WTC11 (cell line): Measurements from ENCODE around the gene LEFTY1. TPM values are rescaled to one million over a fixed set of nuclear protein-coding genes. Genes with fewer than 3 reads are reported as not detected.
A peak's percentile ranks its signal among the peaks of the same experiment; 100 is the strongest.

Source experiments
- ATAC-seq: fragments of 200-7000 bp; cut with Tn5 transposase; 2 replicates; pipeline ENCODE4 v1.10.0; 2021; ENCODE audit warnings: mild to moderate bottlenecking, moderate library complexity
- CTCF ChIA-PET: fragments of 300-600 bp; sonication (Branson Sonifier 250); formaldehyde crosslinking; loops from one replicate; lab custom pipeline; 2021; ENCODE audit warnings: antibody characterized with exemption; lab: Charles Lee
- POLR2A ChIA-PET: fragments of 350-600 bp; sonication (Branson Sonifier 250); formaldehyde crosslinking; loops from one replicate; lab custom pipeline; 2021; ENCODE audit warnings: antibody characterized with exemption; lab: Charles Lee
- DNase-seq: peaks from one replicate; pipeline ENCODE4 v3.0.0; 2021; ENCODE audit warnings: low spot score
- H3K27ac Mint-ChIP-seq: 2 replicates; pipeline ENCODE4 v1.8.0; 2021; ENCODE audit warnings: mixed read lengths
- H3K27me3 Mint-ChIP-seq: 2 replicates; pipeline ENCODE4 v1.8.0; 2021; ENCODE audit warnings: low read depth, mild to moderate bottlenecking, moderate library complexity, mixed read lengths
- H3K36me3 Mint-ChIP-seq: 2 replicates; pipeline ENCODE4 v1.8.0; 2021; ENCODE audit warnings: mixed read lengths
- H3K4me1 Mint-ChIP-seq: 2 replicates; pipeline ENCODE4 v1.8.0; 2022; ENCODE audit warnings: mixed read lengths
- H3K4me3 Mint-ChIP-seq: 2 replicates; pipeline ENCODE4 v1.8.0; 2021; ENCODE audit warnings: mild to moderate bottlenecking, moderate library complexity, mixed read lengths
- H3K9me3 Mint-ChIP-seq: 2 replicates; pipeline ENCODE4 v1.8.0; 2021; ENCODE audit warnings: mixed read lengths
- ELF4 ChIP-seq: sonication (generic); formaldehyde crosslinking; IDR thresholded peaks from 2 replicates; pipeline ENCODE4 v1.8.1; 2022; ENCODE audit warnings: low read depth, mild to moderate bottlenecking, moderate library complexity, missing genetic modification reagents
- FOXP1 ChIP-seq: sonication (generic); formaldehyde crosslinking; IDR thresholded peaks from 2 replicates; pipeline ENCODE4 v1.8.0; 2022; ENCODE audit warnings: missing genetic modification reagents, mild to moderate bottlenecking, moderate library complexity, borderline replicate concordance
- GABPB1 ChIP-seq: sonication (generic); formaldehyde crosslinking; IDR thresholded peaks from 2 replicates; pipeline ENCODE4 v1.8.1; 2023; ENCODE audit warnings: mild to moderate bottlenecking, missing genetic modification reagents
- HMGA2 ChIP-seq: fragments of 250-450 bp; sonication (Bioruptor Pico); IDR thresholded peaks from 2 replicates; pipeline ENCODE4 v1.4.0; 2021; ENCODE audit warnings: mild to moderate bottlenecking, moderate library complexity
- IRF2 ChIP-seq: sonication (generic); formaldehyde crosslinking; IDR thresholded peaks from 2 replicates; pipeline ENCODE4 v1.8.0; 2022; ENCODE audit warnings: low read depth, missing genetic modification reagents, borderline replicate concordance
- JAZF1 ChIP-seq: fragments of 250-450 bp; sonication (Bioruptor Pico); IDR thresholded peaks from 2 replicates; pipeline ENCODE4 v1.9.0; 2021; ENCODE audit warnings: moderate library complexity, mild to moderate bottlenecking, inconsistent platforms
- NR3C1 ChIP-seq: sonication (generic); formaldehyde crosslinking; conservative IDR thresholded peaks from 2 replicates; pipeline ENCODE4 v1.8.1; 2023; ENCODE audit warnings: low read depth, mild to moderate bottlenecking, missing genetic modification reagents
- RELA ChIP-seq: sonication (generic); formaldehyde crosslinking; IDR thresholded peaks from 2 replicates; pipeline ENCODE4 v1.8.1; 2022; ENCODE audit warnings: missing genetic modification reagents, mild to moderate bottlenecking, borderline replicate concordance
- RORB ChIP-seq: fragments of 250-450 bp; sonication (Bioruptor Pico); IDR thresholded peaks from 2 replicates; pipeline ENCODE4 v1.9.0; 2021; ENCODE audit warnings: mild to moderate bottlenecking
- SMAD4 ChIP-seq: sonication (generic); formaldehyde crosslinking; IDR thresholded peaks from 2 replicates; pipeline ENCODE4 v1.8.0; 2022; ENCODE audit warnings: mild to moderate bottlenecking, missing genetic modification reagents
- ZNF121 ChIP-seq: sonication (generic); formaldehyde crosslinking; IDR thresholded peaks from 2 replicates; pipeline ENCODE4 v1.8.0; 2023; ENCODE audit warnings: missing genetic modification reagents
- ZNF396 ChIP-seq: fragments of 250-450 bp; sonication (Bioruptor Pico); IDR thresholded peaks from 2 replicates; pipeline ENCODE4 v1.8.0; 2021; ENCODE audit warnings: mild to moderate bottlenecking, moderate library complexity, borderline replicate concordance
- ZNF423 ChIP-seq: fragments of 250-450 bp; sonication (Bioruptor Pico); IDR thresholded peaks from 2 replicates; pipeline ENCODE4 v2.1.2; 2022; ENCODE audit warnings: mild to moderate bottlenecking, moderate library complexity
- total RNA-seq: library from RNA; stranded (reverse); gene quantifications from 3 replicates; pipeline ENCODE4 v1.2.3, GENCODE V29; 2021
- TF ChIP-seq, protein P1 (sequence below): sonication (generic); formaldehyde crosslinking; IDR thresholded peaks from 2 replicates; pipeline ENCODE4 v1.8.0; 2022; ENCODE audit warnings: mild to moderate bottlenecking, missing genetic modification reagents
- TF ChIP-seq, protein P2 (sequence below): sonication (generic); formaldehyde crosslinking; IDR thresholded peaks from 2 replicates; pipeline ENCODE4 v1.8.1; 2023; ENCODE audit warnings: mild to moderate bottlenecking, missing genetic modification reagents, borderline replicate concordance
- TF ChIP-seq, protein P3 (sequence below): sonication (generic); formaldehyde crosslinking; IDR thresholded peaks from 2 replicates; pipeline ENCODE4 v1.8.0; 2023; ENCODE audit warnings: missing genetic modification reagents, mild to moderate bottlenecking, borderline replicate concordance
- TF ChIP-seq, protein P4 (sequence below): sonication (generic); formaldehyde crosslinking; IDR thresholded peaks from 2 replicates; pipeline ENCODE4 v1.8.1; 2023; ENCODE audit warnings: mild to moderate bottlenecking, missing genetic modification reagents

LEFTY1 gene
- total RNA-seq, 1 experiment from 2014 or later, result 52.9 TPM

DNA sequence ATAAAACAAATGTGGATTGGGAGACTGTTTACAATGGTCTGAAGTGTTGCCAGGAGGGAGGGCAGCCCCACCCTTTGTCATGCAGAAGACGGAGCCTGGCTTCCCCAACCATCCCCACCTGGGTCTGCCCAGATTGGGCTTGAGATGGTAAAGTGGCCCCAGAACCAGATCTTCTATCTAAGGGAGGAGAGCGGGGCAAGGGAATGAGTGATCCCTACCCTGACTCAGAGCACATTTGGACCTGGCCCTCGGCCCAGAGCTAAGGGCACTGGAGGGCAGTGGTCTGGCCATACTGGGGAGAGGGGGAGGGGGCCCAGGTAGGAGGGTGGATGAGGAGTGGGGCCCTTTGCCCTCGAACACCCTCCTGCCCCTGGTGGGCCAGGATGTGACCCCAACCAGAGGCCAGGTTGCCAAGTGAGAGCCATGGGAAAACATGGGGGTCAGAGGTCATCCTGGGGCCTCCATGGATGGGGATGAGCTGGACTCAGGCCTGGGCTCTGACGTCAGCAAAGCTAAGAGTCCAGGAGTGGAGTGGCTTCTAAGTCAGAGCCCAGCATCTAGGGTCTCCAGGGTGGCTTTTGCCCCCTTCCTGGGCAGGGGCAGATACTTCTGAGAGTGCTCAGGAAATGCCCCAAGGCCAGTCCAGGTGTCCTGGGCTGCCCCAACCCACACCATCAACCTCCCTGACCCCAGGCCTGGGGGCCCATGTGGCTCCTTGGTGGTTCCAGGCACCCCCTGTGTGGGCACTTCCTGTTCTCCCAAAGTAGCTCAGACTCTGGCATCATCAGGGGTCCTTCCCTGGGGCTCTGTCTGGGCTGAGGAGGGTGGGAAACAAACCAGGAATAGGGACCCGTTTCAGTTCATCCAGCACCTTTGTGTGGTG lies 1.6 kb upstream of the LEFTY1 start:
- no peaks in the 10 kb centered on the region; the same call in 1 of the 2 replicates for H3K27me3 Mint-ChIP-seq
- no peak for TF ChIP-seq RELA (CRISPR knock-in tag)
- TF ChIP-seq JAZF1 (CRISPR knock-in tag), result no peak
- 0 out of 2 replicates have a peak, but pooled peaks have one; percentile 30 for TF ChIP-seq SMAD4 (CRISPR knock-in tag)
- peak; percentile 68; the same call in 1 of the 2 replicates for TF ChIP-seq ZNF121 (CRISPR knock-in tag)
- TF ChIP-seq, protein P1, sequence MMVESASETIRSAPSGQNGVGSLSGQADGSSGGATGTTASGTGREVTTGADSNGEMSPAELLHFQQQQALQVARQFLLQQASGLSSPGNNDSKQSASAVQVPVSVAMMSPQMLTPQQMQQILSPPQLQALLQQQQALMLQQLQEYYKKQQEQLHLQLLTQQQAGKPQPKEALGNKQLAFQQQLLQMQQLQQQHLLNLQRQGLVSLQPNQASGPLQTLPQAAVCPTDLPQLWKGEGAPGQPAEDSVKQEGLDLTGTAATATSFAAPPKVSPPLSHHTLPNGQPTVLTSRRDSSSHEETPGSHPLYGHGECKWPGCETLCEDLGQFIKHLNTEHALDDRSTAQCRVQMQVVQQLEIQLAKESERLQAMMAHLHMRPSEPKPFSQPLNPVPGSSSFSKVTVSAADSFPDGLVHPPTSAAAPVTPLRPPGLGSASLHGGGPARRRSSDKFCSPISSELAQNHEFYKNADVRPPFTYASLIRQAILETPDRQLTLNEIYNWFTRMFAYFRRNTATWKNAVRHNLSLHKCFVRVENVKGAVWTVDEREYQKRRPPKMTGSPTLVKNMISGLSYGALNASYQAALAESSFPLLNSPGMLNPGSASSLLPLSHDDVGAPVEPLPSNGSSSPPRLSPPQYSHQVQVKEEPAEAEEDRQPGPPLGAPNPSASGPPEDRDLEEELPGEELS (CRISPR knock-in tag), result peak; percentile 84; the same call in 1 of the 2 replicates
- ChIA-PET CTCF (interaction anchor here (0.9 to 4.3 kb wide), 8 partner anchors 8 to 416 kb away, joined by 3 to 21 read pairs (median 12); partner anchors contain the start of genes PYCR2 and TMEM63A), POLR2A (interaction anchor here (0.8 to 1.5 kb wide), 4 partner anchors 8 to 112 kb away, joined by 3 read pairs; no protein-coding TSS in a partner anchor)
- no peaks in the 10 kb centered on the region for H3K9me3 Mint-ChIP-seq
- ATAC-seq, result peak; percentile 58
- peak overlapping the region; percentile 29; the same call in 1 of the 2 replicates for H3K4me3 Mint-ChIP-seq
- peaks cover 42% of the 10 kb centered on the region for H3K4me1 Mint-ChIP-seq
- H3K36me3 Mint-ChIP-seq, result 0 out of 2 replicates have a peak, but pooled peaks cover 4% of the 10 kb centered on the region
- H3K27ac Mint-ChIP-seq, result peak overlapping the region; percentile 78
- peak; percentile 68 for DNase-seq

DNA sequence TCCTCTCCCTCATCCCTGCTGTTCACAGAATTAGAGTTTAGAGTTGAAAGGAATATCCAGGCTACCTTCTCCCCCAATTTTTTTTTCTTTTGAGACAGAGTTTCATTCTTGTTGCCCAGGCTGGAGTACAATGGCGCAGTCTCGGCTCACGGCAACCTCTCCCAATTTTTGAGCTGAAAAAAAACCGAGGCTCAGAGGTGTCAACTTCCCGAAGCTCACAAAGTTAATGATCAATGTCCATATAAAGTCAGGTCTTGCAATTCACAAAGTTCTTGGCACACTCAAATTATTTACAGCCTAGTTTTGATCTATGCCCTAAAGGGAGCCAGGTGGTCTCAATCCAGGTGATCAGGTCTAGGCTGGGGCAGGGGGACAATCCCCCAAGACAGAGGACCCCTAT lies 797 bp upstream of the LEFTY1 start:
- no peak for ATAC-seq
- CTCF ChIA-PET, result interaction anchor here (0.9 to 4.3 kb wide), 10 partner anchors 7 to 415 kb away, joined by 3 to 21 read pairs (median 9); partner anchors contain the start of genes PYCR2 and TMEM63A
- Mint-ChIP-seq H3K36me3 (0 out of 2 replicates have a peak, but pooled peaks cover 4% of the 10 kb centered on the region), H3K27me3 (no peaks in the 10 kb centered on the region; the same call in 1 of the 2 replicates), H3K4me3 (peak overlapping the region; percentile 21; the same call in 1 of the 2 replicates), H3K27ac (peak overlapping the region; percentile 78), H3K4me1 (peaks cover 42% of the 10 kb centered on the region), H3K9me3 (no peaks in the 10 kb centered on the region)
- DNase-seq, result no peak
- POLR2A ChIA-PET, result interaction anchor here (0.6 to 1.5 kb wide), 6 partner anchors 9 to 111 kb away, joined by 3 read pairs; no protein-coding TSS in a partner anchor
- TF ChIP-seq IRF2, result no peak
- TF ChIP-seq, protein P2, sequence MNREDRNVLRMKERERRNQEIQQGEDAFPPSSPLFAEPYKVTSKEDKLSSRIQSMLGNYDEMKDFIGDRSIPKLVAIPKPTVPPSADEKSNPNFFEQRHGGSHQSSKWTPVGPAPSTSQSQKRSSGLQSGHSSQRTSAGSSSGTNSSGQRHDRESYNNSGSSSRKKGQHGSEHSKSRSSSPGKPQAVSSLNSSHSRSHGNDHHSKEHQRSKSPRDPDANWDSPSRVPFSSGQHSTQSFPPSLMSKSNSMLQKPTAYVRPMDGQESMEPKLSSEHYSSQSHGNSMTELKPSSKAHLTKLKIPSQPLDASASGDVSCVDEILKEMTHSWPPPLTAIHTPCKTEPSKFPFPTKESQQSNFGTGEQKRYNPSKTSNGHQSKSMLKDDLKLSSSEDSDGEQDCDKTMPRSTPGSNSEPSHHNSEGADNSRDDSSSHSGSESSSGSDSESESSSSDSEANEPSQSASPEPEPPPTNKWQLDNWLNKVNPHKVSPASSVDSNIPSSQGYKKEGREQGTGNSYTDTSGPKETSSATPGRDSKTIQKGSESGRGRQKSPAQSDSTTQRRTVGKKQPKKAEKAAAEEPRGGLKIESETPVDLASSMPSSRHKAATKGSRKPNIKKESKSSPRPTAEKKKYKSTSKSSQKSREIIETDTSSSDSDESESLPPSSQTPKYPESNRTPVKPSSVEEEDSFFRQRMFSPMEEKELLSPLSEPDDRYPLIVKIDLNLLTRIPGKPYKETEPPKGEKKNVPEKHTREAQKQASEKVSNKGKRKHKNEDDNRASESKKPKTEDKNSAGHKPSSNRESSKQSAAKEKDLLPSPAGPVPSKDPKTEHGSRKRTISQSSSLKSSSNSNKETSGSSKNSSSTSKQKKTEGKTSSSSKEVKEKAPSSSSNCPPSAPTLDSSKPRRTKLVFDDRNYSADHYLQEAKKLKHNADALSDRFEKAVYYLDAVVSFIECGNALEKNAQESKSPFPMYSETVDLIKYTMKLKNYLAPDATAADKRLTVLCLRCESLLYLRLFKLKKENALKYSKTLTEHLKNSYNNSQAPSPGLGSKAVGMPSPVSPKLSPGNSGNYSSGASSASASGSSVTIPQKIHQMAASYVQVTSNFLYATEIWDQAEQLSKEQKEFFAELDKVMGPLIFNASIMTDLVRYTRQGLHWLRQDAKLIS (CRISPR knock-in tag), result no peak
- no peak for TF ChIP-seq FOXP1 (CRISPR knock-in tag)
- no peak for TF ChIP-seq GABPB1 (CRISPR knock-in tag)
- no peak for TF ChIP-seq RORB
- no peak for TF ChIP-seq HMGA2 (CRISPR knock-in tag)
- no peak for TF ChIP-seq NR3C1 (CRISPR knock-in tag)
- no peak for TF ChIP-seq ELF4 (CRISPR knock-in tag)
- TF ChIP-seq ZNF423 (CRISPR knock-in tag), result no peak
- TF ChIP-seq, protein P3, sequence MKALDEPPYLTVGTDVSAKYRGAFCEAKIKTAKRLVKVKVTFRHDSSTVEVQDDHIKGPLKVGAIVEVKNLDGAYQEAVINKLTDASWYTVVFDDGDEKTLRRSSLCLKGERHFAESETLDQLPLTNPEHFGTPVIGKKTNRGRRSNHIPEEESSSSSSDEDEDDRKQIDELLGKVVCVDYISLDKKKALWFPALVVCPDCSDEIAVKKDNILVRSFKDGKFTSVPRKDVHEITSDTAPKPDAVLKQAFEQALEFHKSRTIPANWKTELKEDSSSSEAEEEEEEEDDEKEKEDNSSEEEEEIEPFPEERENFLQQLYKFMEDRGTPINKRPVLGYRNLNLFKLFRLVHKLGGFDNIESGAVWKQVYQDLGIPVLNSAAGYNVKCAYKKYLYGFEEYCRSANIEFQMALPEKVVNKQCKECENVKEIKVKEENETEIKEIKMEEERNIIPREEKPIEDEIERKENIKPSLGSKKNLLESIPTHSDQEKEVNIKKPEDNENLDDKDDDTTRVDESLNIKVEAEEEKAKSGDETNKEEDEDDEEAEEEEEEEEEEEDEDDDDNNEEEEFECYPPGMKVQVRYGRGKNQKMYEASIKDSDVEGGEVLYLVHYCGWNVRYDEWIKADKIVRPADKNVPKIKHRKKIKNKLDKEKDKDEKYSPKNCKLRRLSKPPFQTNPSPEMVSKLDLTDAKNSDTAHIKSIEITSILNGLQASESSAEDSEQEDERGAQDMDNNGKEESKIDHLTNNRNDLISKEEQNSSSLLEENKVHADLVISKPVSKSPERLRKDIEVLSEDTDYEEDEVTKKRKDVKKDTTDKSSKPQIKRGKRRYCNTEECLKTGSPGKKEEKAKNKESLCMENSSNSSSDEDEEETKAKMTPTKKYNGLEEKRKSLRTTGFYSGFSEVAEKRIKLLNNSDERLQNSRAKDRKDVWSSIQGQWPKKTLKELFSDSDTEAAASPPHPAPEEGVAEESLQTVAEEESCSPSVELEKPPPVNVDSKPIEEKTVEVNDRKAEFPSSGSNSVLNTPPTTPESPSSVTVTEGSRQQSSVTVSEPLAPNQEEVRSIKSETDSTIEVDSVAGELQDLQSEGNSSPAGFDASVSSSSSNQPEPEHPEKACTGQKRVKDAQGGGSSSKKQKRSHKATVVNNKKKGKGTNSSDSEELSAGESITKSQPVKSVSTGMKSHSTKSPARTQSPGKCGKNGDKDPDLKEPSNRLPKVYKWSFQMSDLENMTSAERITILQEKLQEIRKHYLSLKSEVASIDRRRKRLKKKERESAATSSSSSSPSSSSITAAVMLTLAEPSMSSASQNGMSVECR (CRISPR knock-in tag), result no peak
- TF ChIP-seq ZNF396 (CRISPR knock-in tag), result no peak
- TF ChIP-seq, protein P4, sequence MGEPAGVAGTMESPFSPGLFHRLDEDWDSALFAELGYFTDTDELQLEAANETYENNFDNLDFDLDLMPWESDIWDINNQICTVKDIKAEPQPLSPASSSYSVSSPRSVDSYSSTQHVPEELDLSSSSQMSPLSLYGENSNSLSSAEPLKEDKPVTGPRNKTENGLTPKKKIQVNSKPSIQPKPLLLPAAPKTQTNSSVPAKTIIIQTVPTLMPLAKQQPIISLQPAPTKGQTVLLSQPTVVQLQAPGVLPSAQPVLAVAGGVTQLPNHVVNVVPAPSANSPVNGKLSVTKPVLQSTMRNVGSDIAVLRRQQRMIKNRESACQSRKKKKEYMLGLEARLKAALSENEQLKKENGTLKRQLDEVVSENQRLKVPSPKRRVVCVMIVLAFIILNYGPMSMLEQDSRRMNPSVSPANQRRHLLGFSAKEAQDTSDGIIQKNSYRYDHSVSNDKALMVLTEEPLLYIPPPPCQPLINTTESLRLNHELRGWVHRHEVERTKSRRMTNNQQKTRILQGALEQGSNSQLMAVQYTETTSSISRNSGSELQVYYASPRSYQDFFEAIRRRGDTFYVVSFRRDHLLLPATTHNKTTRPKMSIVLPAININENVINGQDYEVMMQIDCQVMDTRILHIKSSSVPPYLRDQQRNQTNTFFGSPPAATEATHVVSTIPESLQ (CRISPR knock-in tag), result no peak
